HepG2 (cell line): ENCODE results near the gene KRTAP12-4. TPM values are rescaled to one million over a fixed set of nuclear protein-coding genes. Genes with fewer than 3 reads are reported as not detected.

Experiments used
- AKNA ChIP-seq: sonication (generic); formaldehyde crosslinking; IDR thresholded peaks from 2 replicates; pipeline ENCODE4 v1.4.0; 2020; ENCODE audit warnings: missing genetic modification reagents, borderline replicate concordance
- CENPT ChIP-seq: sonication (generic); formaldehyde crosslinking; IDR thresholded peaks from 2 replicates; pipeline ENCODE4 v1.8.0; 2022; ENCODE audit warnings: low read depth, mild to moderate bottlenecking, moderate library complexity, missing genetic modification reagents
- CHD2 ChIP-seq: IDR thresholded peaks from 2 replicates; pipeline ENCODE4 v1.6.1; 2011; ENCODE audit warnings: low read depth, low read length, improper control_type of control experiment
- HNRNPLL ChIP-seq: fragments of 200-400 bp; formaldehyde crosslinking; IDR thresholded peaks from 2 replicates; pipeline ENCODE4 v1.6.1; 2017; ENCODE audit warnings: mild to moderate bottlenecking, low read depth, low read length; ENCODE audit not compliant: poor library complexity, severe bottlenecking
- IKZF1 ChIP-seq: fragments of 450-650 bp; IDR thresholded peaks from 2 replicates; pipeline ENCODE4 v1.7.1; 2016
- NFKB2 ChIP-seq: sonication (generic); formaldehyde crosslinking; IDR thresholded peaks from 2 replicates; pipeline ENCODE4 v1.4.0; 2020; ENCODE audit warnings: missing genetic modification reagents, borderline replicate concordance
- SKIL ChIP-seq: sonication (generic); formaldehyde crosslinking; IDR thresholded peaks from 2 replicates; pipeline ENCODE4 v1.8.0; 2022; ENCODE audit warnings: missing genetic modification reagents, mild to moderate bottlenecking, moderate library complexity, borderline replicate concordance
- SRSF1 ChIP-seq: fragments of 200-400 bp; formaldehyde crosslinking; optimal IDR thresholded peaks from 2 replicates; pipeline ENCODE3; 2017; ENCODE audit warnings: mild to moderate bottlenecking, low read depth, low read length, moderate library complexity
- SRSF9 ChIP-seq: fragments of 200-400 bp; formaldehyde crosslinking; IDR thresholded peaks from 2 replicates; pipeline ENCODE4 v1.6.1; 2018; ENCODE audit warnings: borderline replicate concordance, mild to moderate bottlenecking, low read depth, low read length; ENCODE audit not compliant: insufficient read depth, poor library complexity, severe bottlenecking
- SRY ChIP-seq: sonication (generic); formaldehyde crosslinking; IDR thresholded peaks from 2 replicates; pipeline ENCODE4 v1.8.0; 2022; ENCODE audit warnings: mild to moderate bottlenecking, missing genetic modification reagents
- STAT6 ChIP-seq: sonication (generic); formaldehyde crosslinking; IDR thresholded peaks from 2 replicates; pipeline ENCODE4 v1.4.0; 2020; ENCODE audit warnings: missing genetic modification reagents, mild to moderate bottlenecking, borderline replicate concordance
- ZBTB2 ChIP-seq: sonication (generic); formaldehyde crosslinking; IDR thresholded peaks from 2 replicates; pipeline ENCODE4 v1.8.0; 2022; ENCODE audit warnings: low read depth, missing genetic modification reagents
- ZNF275 ChIP-seq: sonication (generic); formaldehyde crosslinking; IDR thresholded peaks from 2 replicates; pipeline ENCODE4 v1.8.0; 2022; ENCODE audit warnings: missing genetic modification reagents, mild to moderate bottlenecking, inconsistent platforms, borderline replicate concordance
- ZNF780A ChIP-seq: sonication (generic); formaldehyde crosslinking; IDR thresholded peaks from 2 replicates; pipeline ENCODE4 v1.8.0; 2022; ENCODE audit warnings: mild to moderate bottlenecking, missing genetic modification reagents, moderate library complexity
- polyA plus RNA-seq, 8 experiments: library from polyadenylated mRNA; depleted of rRNA in 3 of 8; stranded (reverse) in 7 of 8; unstranded in 1 of 8; fragments of >200 nt; fragmentation: Illumina TruSeq in 4 of 8; extraction: Trizol in 4 of 8; gene quantifications; 2 replicates each; pipeline versions ENCODE4 v1.2.1 to v1.2.3, GENCODE V29; 2011 to 2016; ENCODE audit warnings: low read depth in 4 of 8, missing spikeins in 1 of 8, mixed read lengths in 1 of 8; ENCODE audit not compliant: insufficient read depth in 1 of 8
- total RNA-seq, 5 experiments: library from RNA; depleted of rRNA; stranded (reverse); fragments of >200 nt; fragmentation: Illumina TruSeq; extraction: Trizol; gene quantifications; 2 replicates each; pipeline ENCODE4 v1.2.3, GENCODE V29; 2016; ENCODE audit warnings: low read depth in 1 of 5

KRTAP12-4 gene
- total and polyA plus RNA-seq, 2 of the 13 experiments (the other 11 are each of a cell fraction or from before 2014, with no cell fraction given): not detected

- TF ChIP-seq IKZF1 (no peak), SRY (no peak), SKIL (CRISPR knock-in tag) (no peak), ZNF275 (CRISPR knock-in tag) (no peak), SRSF9 (no peak), CENPT (no peak), NFKB2 (CRISPR knock-in tag) (no peak), ZBTB2 (CRISPR knock-in tag) (no peak), ZNF780A (CRISPR knock-in tag) (no peak), AKNA (CRISPR knock-in tag) (no peak; the same call in 1 of the 2 replicates), CHD2 (no peak), SRSF1 (no peak), HNRNPLL (no peak), STAT6 (CRISPR knock-in tag) (0 out of 2 replicates have a peak, but pooled peaks have one; percentile 38)
Measured at GRCh38 chr21:44700101-44701022, 45.9 kb upstream of the KRTAP12-4 start (continued).
